ENCODE results near the gene DEFB112.

The DEFB112 gene, protein sequence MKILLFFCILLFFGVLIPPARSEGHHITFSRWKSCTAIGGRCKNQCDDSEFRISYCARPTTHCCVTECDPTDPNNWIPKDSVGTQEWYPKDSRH

GRCh38 chr6:50049829-50050228, at the start of gene DEFB112:
Gene DEFB112, minus strand, starts transcription at chr6:50049929. Its CDS starts 60 bp downstream, at chr6:50049869.
- DNase-seq: no peak

GRCh38 chr6:50098641-50098993, 48.9 kb upstream of the DEFB112 start:
- DNase-seq: no peak

DNA sequence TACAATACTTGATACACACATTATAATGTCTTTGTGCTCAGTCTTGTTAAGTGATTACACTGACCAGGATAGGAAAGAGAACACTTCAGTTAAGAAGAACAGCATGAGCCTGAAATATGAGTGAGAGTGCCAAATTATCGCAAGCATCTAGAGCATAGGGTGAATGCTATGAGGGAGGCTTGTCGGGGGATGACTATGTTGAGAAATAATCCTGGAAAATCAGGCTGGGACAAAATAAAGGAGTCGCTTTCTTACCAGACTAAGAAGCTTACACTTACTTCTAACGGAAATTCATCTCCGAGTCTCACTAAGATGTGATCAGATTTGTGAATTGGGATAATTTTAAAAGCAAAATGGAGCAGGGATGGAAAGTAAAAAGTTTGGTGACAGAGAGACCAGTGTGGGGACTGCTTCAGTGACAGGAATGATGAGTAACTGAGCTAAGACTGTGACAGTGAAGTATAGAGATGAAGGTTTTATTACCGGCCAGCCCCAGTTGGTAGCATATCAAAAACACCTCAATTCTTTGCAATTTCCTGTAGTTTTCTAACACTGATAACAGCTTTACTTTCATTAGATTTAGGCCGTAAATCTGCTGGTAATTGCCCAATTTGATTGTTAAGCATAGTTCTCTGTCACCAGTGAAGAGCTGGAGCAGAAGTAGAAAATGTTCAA, 48.4 kb upstream of the DEFB112 start:
- DNase-seq: no peak

DNA sequence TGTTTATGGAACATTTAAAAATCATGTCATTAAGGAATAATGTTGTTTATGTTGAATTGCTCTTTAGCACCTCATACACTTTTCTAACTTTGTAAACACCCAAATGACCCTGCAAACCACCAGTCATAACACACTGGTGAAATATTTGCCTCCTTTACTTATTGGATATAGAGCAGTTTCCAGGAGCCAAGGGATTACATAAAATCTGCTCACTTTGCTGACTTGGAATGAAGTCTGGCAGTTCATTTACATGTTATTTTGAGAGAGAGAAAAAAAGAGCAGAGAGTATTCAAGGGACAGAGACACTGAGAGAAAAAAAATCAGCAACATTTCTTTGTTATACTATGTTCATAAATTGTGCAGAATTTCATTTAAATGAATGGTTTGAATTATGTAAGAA, 46.6 kb upstream of the DEFB112 start:
- no peak for DNase-seq

- DNase-seq: no peak
Measured at GRCh38 chr6:50093938-50094272, 44.2 kb upstream of the DEFB112 start.

GRCh38 chr6:50093116-50093937, 43.6 kb upstream of the DEFB112 start:
- no peak for DNase-seq

- DNase-seq: no peak
Measured at GRCh38 chr6:50091641-50092040, 41.9 kb upstream of the DEFB112 start.

DNA sequence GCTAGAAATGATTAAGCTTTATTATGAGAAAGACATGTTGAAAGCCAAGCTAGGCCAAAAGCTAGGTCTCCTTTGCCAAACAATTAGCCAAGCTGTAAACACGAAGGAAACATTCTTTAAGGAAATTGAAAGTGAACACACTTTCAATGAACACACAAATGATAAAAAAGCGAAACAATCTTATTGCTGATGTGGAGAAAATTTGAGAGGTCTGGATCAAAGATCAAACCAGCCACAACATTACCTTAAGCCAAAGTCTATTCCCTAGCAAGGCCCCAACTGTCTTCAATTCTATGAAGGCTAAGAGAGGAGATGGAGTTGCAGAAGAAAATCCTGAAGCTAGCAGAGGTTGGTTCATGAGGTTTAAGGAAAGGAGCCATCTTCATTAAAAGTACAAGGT, 40.2 kb upstream of the DEFB112 start:
- DNase-seq: no peak

GRCh38 chr6:50087231-50087954, 37.7 kb upstream of the DEFB112 start:
- no peak for DNase-seq

GRCh38 chr6:50077385-50077784, 27.7 kb upstream of the DEFB112 start:
- DNase-seq: no peak

GRCh38 chr6:50076431-50076830, 26.7 kb upstream of the DEFB112 start:
- no peak for DNase-seq

DNA sequence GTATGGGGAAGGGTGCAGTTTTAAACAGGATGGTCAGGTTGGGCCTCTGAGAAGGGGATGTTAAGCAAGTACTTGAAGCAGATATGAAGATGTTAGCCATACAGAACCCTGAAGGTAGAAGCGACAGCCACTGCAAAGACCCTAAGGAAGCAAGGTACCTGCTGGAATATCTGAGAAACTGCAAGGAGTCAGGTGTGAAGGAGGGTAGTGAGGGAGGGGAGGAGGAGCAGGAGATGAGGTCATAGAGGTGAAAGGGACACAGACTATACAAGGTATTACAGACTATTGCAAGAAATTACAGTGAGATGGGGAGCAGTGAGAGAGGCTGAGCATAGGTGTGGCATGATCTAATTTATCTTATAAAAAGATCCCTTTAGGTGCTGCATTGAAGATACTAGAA, 22.2 kb upstream of the DEFB112 start:
- DNase-seq: no peak

DNA sequence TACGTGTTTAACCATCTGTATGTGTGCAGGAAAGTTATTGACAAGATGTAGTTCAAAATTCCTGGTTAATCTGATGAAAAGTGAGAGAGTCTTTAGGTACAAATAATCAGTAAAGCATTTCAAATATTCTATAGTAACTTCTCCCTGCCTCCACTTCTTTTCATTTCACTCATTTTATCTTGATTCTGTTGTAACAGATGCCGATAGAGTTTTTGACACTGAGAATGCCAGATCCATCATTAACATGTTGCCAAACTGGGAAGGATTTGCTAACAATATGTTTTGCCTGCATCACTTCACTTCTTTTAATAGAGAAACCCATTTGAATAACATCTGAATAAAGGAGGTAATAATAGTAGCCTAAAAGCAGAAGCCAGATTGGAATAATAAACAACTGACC, 20.4 kb upstream of the DEFB112 start:
- DNase-seq: no peak

- DNase-seq: no peak
Measured at GRCh38 chr6:50062051-50062450, 12.3 kb upstream of the DEFB112 start.

DNA sequence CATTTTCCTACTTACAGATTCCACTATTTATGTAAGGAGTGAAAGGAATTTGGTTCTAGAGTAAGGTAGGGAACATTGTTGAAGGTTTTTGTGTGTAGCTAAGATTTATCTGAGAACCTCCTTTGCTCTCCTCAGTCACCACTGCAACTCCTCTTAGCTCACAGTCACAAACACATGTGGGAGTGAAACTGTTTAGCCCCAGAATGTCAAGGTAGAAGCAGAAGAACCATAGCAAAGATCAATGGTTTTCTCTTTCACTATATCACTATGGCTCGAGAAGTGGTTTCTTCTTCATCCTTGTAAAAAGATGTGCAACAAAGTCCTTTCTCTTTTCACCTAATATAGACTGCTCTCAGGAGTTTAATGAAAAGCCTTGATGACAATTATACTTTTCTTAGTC, 6.5 kb upstream of the DEFB112 start:
- DNase-seq: no peak

DNA sequence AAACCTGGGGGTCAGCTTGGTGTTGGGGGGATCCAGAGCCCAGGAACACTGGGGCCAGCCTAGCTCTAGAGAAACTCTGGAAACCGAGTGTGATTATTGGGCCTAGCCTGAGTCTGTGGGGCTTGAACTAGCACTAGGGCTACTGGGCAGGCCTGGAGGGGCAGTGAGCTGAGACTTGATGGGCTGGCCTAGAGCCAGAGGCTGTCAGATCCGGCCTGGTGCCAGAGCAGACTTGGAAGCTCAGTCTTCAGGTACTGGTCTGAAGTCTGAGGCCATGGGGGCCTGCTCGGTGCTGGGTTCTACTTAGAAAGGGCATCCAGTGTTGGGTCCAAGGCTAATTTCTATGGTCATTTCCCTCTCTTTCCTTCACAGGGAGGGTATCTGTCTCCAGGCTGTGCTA, 2.7 kb downstream of the DEFB112 start:
- no peak for DNase-seq

- DNase-seq: no peak
Measured at GRCh38 chr6:50030777-50031562, 18.8 kb downstream of the DEFB112 start.

DNA sequence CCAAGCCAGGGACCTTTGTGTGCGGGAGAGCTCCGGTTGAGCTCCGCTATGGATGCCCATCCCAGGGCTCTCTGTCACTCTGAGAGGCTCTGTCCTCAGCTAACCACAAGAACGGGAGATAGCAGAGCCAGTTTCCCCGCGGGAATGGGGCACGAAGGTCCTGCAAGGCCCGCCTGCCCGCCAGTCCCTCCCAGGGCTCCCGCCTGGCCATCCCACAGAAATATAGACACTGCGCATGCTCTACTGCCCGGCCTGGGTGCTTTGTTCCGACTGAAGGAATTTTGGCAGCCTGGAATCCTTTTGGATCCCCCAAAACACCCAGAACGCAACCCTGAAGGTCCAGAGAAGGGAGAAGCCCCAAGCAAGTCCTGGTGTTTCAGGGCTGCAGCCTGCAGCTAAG, 19.4 kb downstream of the DEFB112 start:
- DNase-seq: no peak

- DNase-seq: no peak
Measured at GRCh38 chr6:50025258-50025657, 24.5 kb downstream of the DEFB112 start.

GRCh38 chr6:50021894-50022293, 27.8 kb downstream of the DEFB112 start, which contains the start of gene DEFB110:
Gene DEFB110, minus strand, starts transcription at chr6:50021994. Its CDS starts 59 bp downstream, at chr6:50021935.
- DNase-seq: no peak

DNA sequence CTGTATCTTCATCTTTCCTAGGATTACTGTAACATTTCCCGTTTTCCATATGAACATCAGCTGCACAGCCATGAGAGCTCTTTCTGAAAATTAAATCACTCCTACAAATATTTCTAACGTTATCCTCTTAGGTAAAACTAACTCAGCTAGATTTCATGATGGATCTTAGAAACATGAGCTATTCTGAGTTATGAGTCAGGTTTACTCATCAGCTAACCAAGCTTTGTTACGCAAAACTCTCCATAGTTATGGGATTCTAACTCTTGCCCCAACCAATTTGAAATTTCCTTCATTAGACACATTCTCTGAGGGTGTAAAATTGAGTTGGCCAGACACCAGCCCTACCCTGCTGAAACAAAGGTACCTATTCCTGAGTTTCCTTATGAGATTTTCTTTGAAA, 41.9 kb downstream of the DEFB112 start:
- DNase-seq: no peak

- DNase-seq: no peak
Measured at GRCh38 chr6:50003139-50003538, 46.6 kb downstream of the DEFB112 start.

- no peak for DNase-seq
Measured at GRCh38 chr6:49995278-49995677, 54.5 kb downstream of the DEFB112 start.

Measured in NCI-H524 treated with DMSO at 0.1 percent for 48 hours (cell line).